Measurements from ENCODE around the gene LCK. TPM values are rescaled to one million over a fixed set of nuclear protein-coding genes. Genes with fewer than 3 reads are reported as not detected.
"Not testable (repeated sequence)": the region's sequence is repeated elsewhere in the genome, so short reads cannot be mapped to it uniquely, and the experiment has no call there.

Gene LCK
- total and polyA plus RNA-seq, 2 experiments from 2014 or later: 0.40 to 0.79 TPM

- 88% methylated on average over 26 of the region's 30 CpGs for WGBS (ENCODE audit: low lambda C conversion rate, missing lambda C conversion rate)
- DNase-seq (ENCODE audit: low spot score): no peak
These were observed 25.1 kb downstream of the LCK start for GRCh38 chr1:32276032-32276782.

DNA sequence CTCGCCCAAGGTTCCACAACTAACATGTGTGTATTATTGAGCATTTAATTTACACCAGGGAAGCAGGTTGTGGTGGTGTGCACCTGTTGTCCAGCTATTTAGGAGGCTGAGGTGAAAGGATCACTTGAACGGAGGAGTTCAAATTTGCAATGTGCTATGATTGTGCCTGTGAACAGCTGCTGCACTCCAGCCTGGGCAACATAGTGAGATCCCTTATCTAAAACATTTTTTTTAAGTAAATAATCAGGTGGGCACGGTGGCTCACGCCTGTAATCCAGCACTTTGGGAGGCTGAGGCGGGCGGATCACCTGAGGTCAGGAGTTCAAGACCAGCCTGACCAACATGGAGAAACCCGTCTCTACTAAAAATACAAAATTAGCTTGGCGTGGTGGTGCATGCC lies 33.7 kb downstream of the LCK start:
- H3K27ac ChIP-seq; H3K4me2 ChIP-seq; H3K27me3 ChIP-seq; H2AFZ ChIP-seq; H3K4me1 ChIP-seq (ENCODE audit: insufficient read depth); DNase-seq (ENCODE audit: low spot score); H3K9me2 ChIP-seq (replicated peaks; ENCODE audit: insufficient read depth); H3K4me3 ChIP-seq; H4K20me1 ChIP-seq (ENCODE audit: insufficient read depth, poor library complexity, severe bottlenecking); H3K36me3 ChIP-seq (replicated peaks; ENCODE audit: insufficient read depth, low read depth); H3K79me2 ChIP-seq; H3K9me3 ChIP-seq (ENCODE audit: low read depth): not testable (repeated sequence)
- WGBS (ENCODE audit: low lambda C conversion rate, missing lambda C conversion rate): 89% methylated on average over 8 of the region's 8 CpGs

More at GRCh38 chr1:32276032-32276782, 25.1 kb downstream of the LCK start:
- H3K27me3 ChIP-seq: no peaks in the 10 kb centered on the region
- no peak overlapping the region for H3K27ac ChIP-seq
- H3K79me2 ChIP-seq: no peaks in the 10 kb centered on the region
- H3K9me2 ChIP-seq (replicated peaks; ENCODE audit: insufficient read depth): no peaks in the 10 kb centered on the region
- H3K9me3 ChIP-seq (ENCODE audit: low read depth): no peaks in the 10 kb centered on the region
- peaks cover 8% of the 10 kb centered on the region for H3K4me1 ChIP-seq (ENCODE audit: insufficient read depth)
- TF ChIP-seq CTCF (IDR thresholded peaks at IDR 0.05; ENCODE audit: poor library complexity) (no peak), EZH2 (IDR thresholded peaks at IDR 0.05; ENCODE audit: borderline replicate concordance) (no peak), EZH2phosphoT487 (IDR thresholded peaks at IDR 0.05; ENCODE audit: low read depth, severe bottlenecking, unreplicated experiment) (no peak)
- no peaks in the 10 kb centered on the region for H4K20me1 ChIP-seq (ENCODE audit: insufficient read depth, poor library complexity, severe bottlenecking)
- H3K4me2 ChIP-seq: no peak overlapping the region
- no peak overlapping the region for H3K4me3 ChIP-seq
- H2AFZ ChIP-seq: no peak overlapping the region
- no peaks in the 10 kb centered on the region for H3K36me3 ChIP-seq (replicated peaks; ENCODE audit: insufficient read depth, low read depth)

DNA sequence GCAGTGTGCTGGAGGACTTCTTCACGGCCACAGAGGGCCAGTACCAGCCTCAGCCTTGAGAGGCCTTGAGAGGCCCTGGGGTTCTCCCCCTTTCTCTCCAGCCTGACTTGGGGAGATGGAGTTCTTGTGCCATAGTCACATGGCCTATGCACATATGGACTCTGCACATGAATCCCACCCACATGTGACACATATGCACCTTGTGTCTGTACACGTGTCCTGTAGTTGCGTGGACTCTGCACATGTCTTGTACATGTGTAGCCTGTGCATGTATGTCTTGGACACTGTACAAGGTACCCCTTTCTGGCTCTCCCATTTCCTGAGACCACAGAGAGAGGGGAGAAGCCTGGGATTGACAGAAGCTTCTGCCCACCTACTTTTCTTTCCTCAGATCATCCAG lies 34.6 kb downstream of the LCK start:
- no peaks in the 10 kb centered on the region for H3K27me3 ChIP-seq
- H3K9me2 ChIP-seq (replicated peaks; ENCODE audit: insufficient read depth): no peaks in the 10 kb centered on the region
- no peaks in the 10 kb centered on the region for H3K79me2 ChIP-seq
- no peak for TF ChIP-seq CTCF (IDR thresholded peaks at IDR 0.05; ENCODE audit: poor library complexity)
- TF ChIP-seq EZH2phosphoT487 (IDR thresholded peaks at IDR 0.05; ENCODE audit: low read depth, severe bottlenecking, unreplicated experiment): no peak
- TF ChIP-seq EZH2 (IDR thresholded peaks at IDR 0.05; ENCODE audit: borderline replicate concordance): no peak
- H4K20me1 ChIP-seq (ENCODE audit: insufficient read depth, poor library complexity, severe bottlenecking): no peaks in the 10 kb centered on the region
- H3K9me3 ChIP-seq (ENCODE audit: low read depth): no peaks in the 10 kb centered on the region
- H3K4me3 ChIP-seq: no peak overlapping the region
- no peak for DNase-seq (ENCODE audit: low spot score)
- no peaks in the 10 kb centered on the region for H3K36me3 ChIP-seq (replicated peaks; ENCODE audit: insufficient read depth, low read depth)
- no peak overlapping the region for H2AFZ ChIP-seq
- no peak overlapping the region for H3K27ac ChIP-seq
- H3K4me1 ChIP-seq (ENCODE audit: insufficient read depth): no peaks in the 10 kb centered on the region
- WGBS (ENCODE audit: low lambda C conversion rate, missing lambda C conversion rate): 94% methylated on average over 3 of the region's 3 CpGs
- no peak overlapping the region for H3K4me2 ChIP-seq

DNA sequence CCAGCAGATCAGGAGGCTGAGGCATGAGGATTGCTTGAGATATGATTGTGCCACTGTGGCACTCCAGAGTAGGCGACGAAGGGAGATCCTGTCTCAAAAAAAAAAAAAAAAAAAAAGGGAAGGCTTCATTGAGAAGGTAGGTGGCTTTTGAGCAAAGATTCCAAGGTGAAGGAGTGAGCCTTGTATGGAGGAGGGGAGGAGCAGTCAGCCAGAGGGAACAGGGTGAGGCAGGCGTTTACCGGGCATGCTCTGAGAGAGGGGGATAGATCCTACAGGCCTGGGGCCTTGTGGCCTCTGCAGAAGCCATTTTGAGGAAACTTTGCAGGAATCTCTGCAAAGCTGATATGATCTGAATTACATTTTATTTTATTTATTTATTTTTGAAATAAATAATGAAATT lies 35.7 kb downstream of the LCK start:
- no peak overlapping the region for H2AFZ ChIP-seq
- TF ChIP-seq EZH2phosphoT487 (IDR thresholded peaks at IDR 0.05; ENCODE audit: low read depth, severe bottlenecking, unreplicated experiment): no peak
- TF ChIP-seq EZH2 (IDR thresholded peaks at IDR 0.05; ENCODE audit: borderline replicate concordance): no peak
- no peak for TF ChIP-seq CTCF (IDR thresholded peaks at IDR 0.05; ENCODE audit: poor library complexity)
- H3K4me3 ChIP-seq: no peak overlapping the region
- no peak for DNase-seq (ENCODE audit: low spot score)
- H3K36me3 ChIP-seq (replicated peaks; ENCODE audit: insufficient read depth, low read depth): no peaks in the 10 kb centered on the region
- no peak overlapping the region for H3K4me2 ChIP-seq
- H3K27ac ChIP-seq: no peak overlapping the region
- WGBS (ENCODE audit: low lambda C conversion rate, missing lambda C conversion rate): 84% methylated on average over 4 of the region's 4 CpGs
- H3K4me1 ChIP-seq (ENCODE audit: insufficient read depth): no peaks in the 10 kb centered on the region
- no peaks in the 10 kb centered on the region for H3K27me3 ChIP-seq
- H3K79me2 ChIP-seq: no peaks in the 10 kb centered on the region
- H4K20me1 ChIP-seq (ENCODE audit: insufficient read depth, poor library complexity, severe bottlenecking): no peaks in the 10 kb centered on the region
- H3K9me3 ChIP-seq (ENCODE audit: low read depth): no peaks in the 10 kb centered on the region
- H3K9me2 ChIP-seq (replicated peaks; ENCODE audit: insufficient read depth): no peaks in the 10 kb centered on the region
